Spleen (tissue), 7 donors: ENCODE measurements around the gene PPM1E.

Source experiments
- POLR2A ChIP-seq, 3 donors: fragments of 450-650 bp; IDR thresholded peaks; one replicate each; pipeline ENCODE4 v1.5.1; 2017; ENCODE audit warnings: antibody characterized with exemption in 3 of 3, mild to moderate bottlenecking in 1 of 3
- POLR2AphosphoS5 ChIP-seq, 3 donors: sonication (generic); formaldehyde crosslinking; IDR thresholded peaks; one replicate each; pipeline ENCODE4 v1.5.1; 2017; ENCODE audit warnings: antibody characterized with exemption in 3 of 3
- TF ChIP-seq, protein P1 (sequence below), 11 experiments: fragments of 200-600 bp in 7 of 11; fragments of 450-650 bp in 4 of 11; sonication (generic) in 4 of 11; IDR thresholded peaks in 8 of 11; conservative IDR thresholded peaks in 3 of 11; 1 replicate in 7 of 11; 2 replicates in 4 of 11; pipeline versions ENCODE4 v1.4.0 to v1.8.0; 2016 to 2021; ENCODE audit warnings: antibody characterized with exemption in 11 of 11, inconsistent platforms in 4 of 11, mild to moderate bottlenecking in 1 of 11
- donor health status: DM: no; HTN: no; CAD: no; lungs with moderate emphysema.
- donor health status: DM: no; HTN: no; CAD: no.
- donor health status: DM: no; HTN: no; CAD: no.

DNA sequence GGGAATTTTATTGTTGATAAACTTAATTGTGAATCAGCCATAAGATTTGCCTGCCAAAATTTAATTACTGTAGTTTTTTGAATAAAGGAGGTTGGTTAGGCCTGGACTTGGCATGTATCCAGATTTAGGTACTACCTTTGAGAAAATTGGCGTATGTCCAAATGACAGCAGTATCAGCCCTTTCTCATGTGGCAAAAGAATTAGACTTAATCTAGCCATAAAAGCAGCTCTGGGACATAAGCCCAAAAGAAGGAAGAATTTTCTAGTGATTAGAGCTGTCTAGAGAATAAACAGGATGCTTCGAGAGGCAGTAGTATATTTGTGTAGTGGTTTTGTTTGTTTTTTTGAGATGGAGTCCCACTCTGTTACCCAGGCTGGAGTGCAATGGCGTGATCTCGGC is 27.7 kb downstream of the PPM1E start:
- TF ChIP-seq, protein P1, sequence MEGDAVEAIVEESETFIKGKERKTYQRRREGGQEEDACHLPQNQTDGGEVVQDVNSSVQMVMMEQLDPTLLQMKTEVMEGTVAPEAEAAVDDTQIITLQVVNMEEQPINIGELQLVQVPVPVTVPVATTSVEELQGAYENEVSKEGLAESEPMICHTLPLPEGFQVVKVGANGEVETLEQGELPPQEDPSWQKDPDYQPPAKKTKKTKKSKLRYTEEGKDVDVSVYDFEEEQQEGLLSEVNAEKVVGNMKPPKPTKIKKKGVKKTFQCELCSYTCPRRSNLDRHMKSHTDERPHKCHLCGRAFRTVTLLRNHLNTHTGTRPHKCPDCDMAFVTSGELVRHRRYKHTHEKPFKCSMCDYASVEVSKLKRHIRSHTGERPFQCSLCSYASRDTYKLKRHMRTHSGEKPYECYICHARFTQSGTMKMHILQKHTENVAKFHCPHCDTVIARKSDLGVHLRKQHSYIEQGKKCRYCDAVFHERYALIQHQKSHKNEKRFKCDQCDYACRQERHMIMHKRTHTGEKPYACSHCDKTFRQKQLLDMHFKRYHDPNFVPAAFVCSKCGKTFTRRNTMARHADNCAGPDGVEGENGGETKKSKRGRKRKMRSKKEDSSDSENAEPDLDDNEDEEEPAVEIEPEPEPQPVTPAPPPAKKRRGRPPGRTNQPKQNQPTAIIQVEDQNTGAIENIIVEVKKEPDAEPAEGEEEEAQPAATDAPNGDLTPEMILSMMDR (IDR thresholded peaks at IDR 0.05 in 8 of 11, conservative IDR thresholded peaks at IDR 0.05 in 3 of 11) = no peak
- TF ChIP-seq POLR2AphosphoS5 (IDR thresholded peaks at IDR 0.05) = no peak
- no peak for TF ChIP-seq POLR2A (IDR thresholded peaks at IDR 0.05)
